GM23338 (cell line): ENCODE data around the gene DENND4C. TPM values are rescaled to one million over a fixed set of nuclear protein-coding genes. Genes with fewer than 3 reads are reported as not detected.

Source experiments
- ATAC-seq: fragments of 200-7000 bp; cut with Tn5 transposase; 3 replicates; pipeline ENCODE4 v1.9.1; 2020
- DNase-seq: peaks from one replicate; pipeline ENCODE4 v3.0.0-alpha.2; 2015; ENCODE audit warnings: low spot score
- H2AFZ ChIP-seq: fragments of 200-600 bp; sonication (generic); 2 replicates; pipeline ENCODE4 v1.8.0; 2016; ENCODE audit warnings: antibody characterized with exemption, mild to moderate bottlenecking, moderate library complexity
- H3F3A ChIP-seq: fragments of 200-600 bp; sonication (generic); replicated peaks from 2 replicates; pipeline ENCODE4 v1.8.0; 2017; ENCODE audit warnings: antibody characterized with exemption, mixed run types, low read depth
- H3K27ac ChIP-seq: fragments of 200-600 bp; sonication (generic); 2 replicates; pipeline ENCODE4 v1.6.1; 2016; ENCODE audit warnings: low read depth
- H3K27me3 ChIP-seq: fragments of 200-600 bp; sonication (generic); 2 replicates; pipeline ENCODE4 v1.8.0; 2016; ENCODE audit warnings: mild to moderate bottlenecking, mixed run types, moderate library complexity; ENCODE audit not compliant: insufficient read depth
- H3K36me3 ChIP-seq: fragments of 200-600 bp; sonication (generic); 2 replicates; pipeline ENCODE4 v1.8.0; 2016; ENCODE audit warnings: mild to moderate bottlenecking; ENCODE audit not compliant: insufficient read depth
- H3K4me1 ChIP-seq: fragments of 200-600 bp; sonication (generic); 2 replicates; pipeline ENCODE4 v1.8.0; 2016; ENCODE audit warnings: mild to moderate bottlenecking, moderate library complexity; ENCODE audit not compliant: insufficient read depth
- H3K4me2 ChIP-seq: fragments of 200-600 bp; sonication (generic); 2 replicates; pipeline ENCODE4 v1.7.1; 2017; ENCODE audit warnings: mixed run types
- H3K4me3 ChIP-seq: fragments of 200-600 bp; sonication (generic); 2 replicates; pipeline ENCODE4 v1.6.1; 2016; ENCODE audit warnings: mixed run types
- H3K79me2 ChIP-seq: fragments of 200-600 bp; sonication (generic); replicated peaks from 2 replicates; pipeline ENCODE4 v1.8.0; 2017; ENCODE audit warnings: mild to moderate bottlenecking; ENCODE audit not compliant: insufficient read depth
- H3K9me2 ChIP-seq: fragments of 200-600 bp; sonication (generic); 2 replicates; pipeline ENCODE4 v1.8.0; 2017; ENCODE audit not compliant: insufficient read depth
- H4K20me1 ChIP-seq: fragments of 200-600 bp; sonication (generic); replicated peaks from 2 replicates; pipeline ENCODE4 v1.8.0; 2017; ENCODE audit warnings: mild to moderate bottlenecking; ENCODE audit not compliant: insufficient read depth
- H3K27ac Mint-ChIP-seq: 2 replicates; pipeline ENCODE4 v1.8.0; 2020; ENCODE audit warnings: inconsistent platforms, mild to moderate bottlenecking, moderate library complexity, mixed read lengths
- H3K27me3 Mint-ChIP-seq: 3 replicates; pipeline ENCODE4 v1.8.0; 2022; ENCODE audit warnings: low read depth, mild to moderate bottlenecking, moderate library complexity, mixed read lengths, inconsistent platforms; ENCODE audit not compliant: insufficient read depth, poor library complexity
- H3K36me3 Mint-ChIP-seq: 3 replicates; pipeline ENCODE4 v1.8.0; 2021; ENCODE audit warnings: low read depth, mild to moderate bottlenecking, inconsistent platforms, moderate library complexity, mixed read lengths
- H3K4me1 Mint-ChIP-seq: 3 replicates; pipeline ENCODE4 v1.8.0; 2020; ENCODE audit warnings: mild to moderate bottlenecking, inconsistent platforms, mixed read lengths
- H3K4me3 Mint-ChIP-seq: 3 replicates; pipeline ENCODE4 v1.8.0; 2021; ENCODE audit warnings: moderate library complexity, mild to moderate bottlenecking, inconsistent platforms, mixed read lengths
- H3K9me3 Mint-ChIP-seq: 3 replicates; pipeline ENCODE4 v1.8.0; 2020; ENCODE audit warnings: moderate library complexity, mild to moderate bottlenecking, inconsistent platforms, mixed read lengths
- CREB1 ChIP-seq: fragments of 250-450 bp; sonication (Bioruptor Pico); IDR thresholded peaks from 2 replicates; pipeline ENCODE4 v1.5.0; 2020; ENCODE audit warnings: low read depth, mild to moderate bottlenecking, moderate library complexity
- EZH2 ChIP-seq: fragments of 200-600 bp; sonication (generic); IDR thresholded peaks from one replicate; pipeline ENCODE4 v1.8.0; 2017; ENCODE audit warnings: antibody characterized with exemption, mild to moderate bottlenecking, low read depth; ENCODE audit not compliant: unreplicated experiment
- JUNB ChIP-seq: IDR thresholded peaks from one replicate; pipeline ENCODE4 v1.6.1; 2016; ENCODE audit warnings: antibody characterized with exemption; ENCODE audit not compliant: unreplicated experiment
- ZNF114 ChIP-seq: fragments of 250-450 bp; sonication (Bioruptor Pico); IDR thresholded peaks from 2 replicates; pipeline ENCODE4 v1.5.0; 2020; ENCODE audit warnings: mild to moderate bottlenecking, moderate library complexity
- polyA plus RNA-seq: library from polyadenylated mRNA; unstranded; fragments of >200 nt; fragmentation: Nextera tagmentation; extraction: Ambion mirVana; gene quantifications from 2 replicates; pipeline ENCODE4 v1.2.1, GENCODE V29; 2016
- total RNA-seq: library from RNA; depleted of rRNA; stranded (reverse); fragments of >200 nt; shearing (Covaris generic); gene quantifications from 2 replicates; pipeline ENCODE4 v1.2.3, GENCODE V29; 2014
- TF ChIP-seq, protein P1 (sequence below): IDR thresholded peaks from one replicate; pipeline ENCODE4 v1.6.1; 2018; ENCODE audit warnings: antibody characterized with exemption; ENCODE audit not compliant: unreplicated experiment
- TF ChIP-seq, protein P2 (sequence below), 2 experiments: fragments of 200-600 bp in 1 of 2; sonication (generic) in 1 of 2; conservative IDR thresholded peaks; 2 replicates each; pipeline versions ENCODE4 v1.5.1 to v1.6.1; 2016 to 2017; ENCODE audit warnings: antibody characterized with exemption in 2 of 2, low read depth in 2 of 2, mild to moderate bottlenecking in 2 of 2, moderate library complexity in 1 of 2
- TF ChIP-seq, protein P3 (sequence below): fragments of 250-450 bp; sonication (Bioruptor Pico); IDR thresholded peaks from 2 replicates; pipeline ENCODE4 v1.5.0; 2020; ENCODE audit warnings: mild to moderate bottlenecking, moderate library complexity

Gene DENND4C
- total and polyA plus RNA-seq, 2 experiments from 2014 or later = 6.4 to 30.8 TPM

DNA sequence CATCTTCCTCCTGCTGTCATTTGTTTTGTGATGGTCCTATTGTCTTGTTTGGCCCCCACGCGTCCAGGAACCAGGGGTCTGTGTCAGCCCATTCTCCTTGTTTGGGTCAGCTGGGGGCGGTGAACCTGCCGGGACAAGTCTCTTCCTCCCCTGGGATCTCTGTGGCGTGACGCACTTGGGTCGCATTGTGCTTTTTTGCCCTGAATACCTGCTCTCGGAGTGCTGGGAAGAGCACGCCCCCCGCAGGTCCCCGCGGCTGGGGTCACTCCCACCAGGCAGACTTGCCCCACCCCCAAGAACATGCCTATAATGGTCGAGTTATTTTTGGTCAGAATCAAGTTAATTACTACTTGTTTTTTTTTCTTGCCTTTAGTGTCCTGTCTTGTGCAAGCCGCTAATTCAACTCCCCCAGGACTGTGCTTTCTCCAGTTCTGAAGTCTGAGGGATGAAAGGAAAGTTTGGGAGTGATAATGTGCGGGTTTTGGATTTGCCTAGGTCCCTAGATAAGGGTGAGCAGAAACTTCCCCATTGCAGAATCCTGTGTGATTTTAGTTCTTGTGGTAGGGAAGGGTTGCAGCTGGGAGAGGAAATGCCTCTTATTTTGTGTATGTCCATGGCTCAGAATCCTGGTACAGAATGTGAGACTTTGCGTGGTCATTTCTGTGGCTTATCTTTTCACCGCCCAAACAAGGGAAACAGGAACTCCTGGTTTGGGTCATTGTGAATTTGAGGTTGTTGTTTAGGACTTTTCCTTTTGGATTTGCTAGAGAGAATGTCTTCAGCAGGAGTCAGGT, 179.1 kb downstream of the DENND4C start:
- Histone ChIP-seq H3F3A (no peaks in the 10 kb centered on the region; the same call in 1 of the 2 replicates), H3K4me2 (peak overlapping the region; percentile 79), H2AFZ (peak overlapping the region; percentile 95), H4K20me1 (no peaks in the 10 kb centered on the region), H3K27ac (0 out of 2 replicates have a peak overlapping the region, but pooled peaks have one; percentile 92), H3K4me3 (peak overlapping the region; percentile 93), H3K27me3 (peaks cover 6% of the 10 kb centered on the region), H3K9me2 (no peaks in the 10 kb centered on the region), H3K36me3 (peaks cover 4% of the 10 kb centered on the region), H3K79me2 (peaks cover 43% of the 10 kb centered on the region), H3K4me1 (peaks cover 26% of the 10 kb centered on the region)
- H3K4me1 Mint-ChIP-seq = peaks cover 18% of the 10 kb centered on the region
- peak; percentile 74 for DNase-seq
- peak overlapping the region; percentile 94 for H3K4me3 Mint-ChIP-seq
- 0 out of 2 replicates have a peak, but pooled peaks have one; percentile 9 for TF ChIP-seq CREB1
- no peak for TF ChIP-seq ZNF114 (CRISPR knock-in tag)
- TF ChIP-seq, protein P1, sequence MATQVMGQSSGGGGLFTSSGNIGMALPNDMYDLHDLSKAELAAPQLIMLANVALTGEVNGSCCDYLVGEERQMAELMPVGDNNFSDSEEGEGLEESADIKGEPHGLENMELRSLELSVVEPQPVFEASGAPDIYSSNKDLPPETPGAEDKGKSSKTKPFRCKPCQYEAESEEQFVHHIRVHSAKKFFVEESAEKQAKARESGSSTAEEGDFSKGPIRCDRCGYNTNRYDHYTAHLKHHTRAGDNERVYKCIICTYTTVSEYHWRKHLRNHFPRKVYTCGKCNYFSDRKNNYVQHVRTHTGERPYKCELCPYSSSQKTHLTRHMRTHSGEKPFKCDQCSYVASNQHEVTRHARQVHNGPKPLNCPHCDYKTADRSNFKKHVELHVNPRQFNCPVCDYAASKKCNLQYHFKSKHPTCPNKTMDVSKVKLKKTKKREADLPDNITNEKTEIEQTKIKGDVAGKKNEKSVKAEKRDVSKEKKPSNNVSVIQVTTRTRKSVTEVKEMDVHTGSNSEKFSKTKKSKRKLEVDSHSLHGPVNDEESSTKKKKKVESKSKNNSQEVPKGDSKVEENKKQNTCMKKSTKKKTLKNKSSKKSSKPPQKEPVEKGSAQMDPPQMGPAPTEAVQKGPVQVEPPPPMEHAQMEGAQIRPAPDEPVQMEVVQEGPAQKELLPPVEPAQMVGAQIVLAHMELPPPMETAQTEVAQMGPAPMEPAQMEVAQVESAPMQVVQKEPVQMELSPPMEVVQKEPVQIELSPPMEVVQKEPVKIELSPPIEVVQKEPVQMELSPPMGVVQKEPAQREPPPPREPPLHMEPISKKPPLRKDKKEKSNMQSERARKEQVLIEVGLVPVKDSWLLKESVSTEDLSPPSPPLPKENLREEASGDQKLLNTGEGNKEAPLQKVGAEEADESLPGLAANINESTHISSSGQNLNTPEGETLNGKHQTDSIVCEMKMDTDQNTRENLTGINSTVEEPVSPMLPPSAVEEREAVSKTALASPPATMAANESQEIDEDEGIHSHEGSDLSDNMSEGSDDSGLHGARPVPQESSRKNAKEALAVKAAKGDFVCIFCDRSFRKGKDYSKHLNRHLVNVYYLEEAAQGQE = no peak
- TF ChIP-seq, protein P2, sequence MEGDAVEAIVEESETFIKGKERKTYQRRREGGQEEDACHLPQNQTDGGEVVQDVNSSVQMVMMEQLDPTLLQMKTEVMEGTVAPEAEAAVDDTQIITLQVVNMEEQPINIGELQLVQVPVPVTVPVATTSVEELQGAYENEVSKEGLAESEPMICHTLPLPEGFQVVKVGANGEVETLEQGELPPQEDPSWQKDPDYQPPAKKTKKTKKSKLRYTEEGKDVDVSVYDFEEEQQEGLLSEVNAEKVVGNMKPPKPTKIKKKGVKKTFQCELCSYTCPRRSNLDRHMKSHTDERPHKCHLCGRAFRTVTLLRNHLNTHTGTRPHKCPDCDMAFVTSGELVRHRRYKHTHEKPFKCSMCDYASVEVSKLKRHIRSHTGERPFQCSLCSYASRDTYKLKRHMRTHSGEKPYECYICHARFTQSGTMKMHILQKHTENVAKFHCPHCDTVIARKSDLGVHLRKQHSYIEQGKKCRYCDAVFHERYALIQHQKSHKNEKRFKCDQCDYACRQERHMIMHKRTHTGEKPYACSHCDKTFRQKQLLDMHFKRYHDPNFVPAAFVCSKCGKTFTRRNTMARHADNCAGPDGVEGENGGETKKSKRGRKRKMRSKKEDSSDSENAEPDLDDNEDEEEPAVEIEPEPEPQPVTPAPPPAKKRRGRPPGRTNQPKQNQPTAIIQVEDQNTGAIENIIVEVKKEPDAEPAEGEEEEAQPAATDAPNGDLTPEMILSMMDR (conservative IDR thresholded peaks at IDR 0.05; ENCODE audit: low read depth in 2 of 2) = peak in 1 of 2 experiments; percentile 24; a peak in 1 of 4 replicates
- H3K27ac Mint-ChIP-seq = peak overlapping the region; percentile 92
- H3K27me3 Mint-ChIP-seq = peaks cover 18% of the 10 kb centered on the region
- peak; percentile 64 for ATAC-seq
- peaks cover 3% of the 10 kb centered on the region; the same call in 1 of the 3 replicates for H3K36me3 Mint-ChIP-seq
- no peaks in the 10 kb centered on the region for H3K9me3 Mint-ChIP-seq

DNA sequence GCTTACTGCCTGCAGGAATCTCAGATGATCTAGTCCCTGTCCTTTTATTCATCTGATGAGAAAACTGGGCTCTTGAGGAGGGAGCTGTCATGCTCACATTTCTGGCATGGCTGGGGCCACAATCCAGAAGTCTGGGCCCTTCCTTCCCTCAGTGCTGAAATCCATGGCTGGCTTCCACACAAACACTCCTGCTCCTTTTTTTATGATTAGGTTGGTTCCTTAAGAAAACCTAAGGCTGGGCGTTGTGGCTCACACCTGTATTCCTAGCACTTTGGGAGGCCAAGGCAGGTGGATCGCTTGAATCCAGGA, 179.7 kb downstream of the DENND4C start:
- Histone ChIP-seq H3K4me2 (peak overlapping the region; percentile 79), H3K9me2 (no peaks in the 10 kb centered on the region), H4K20me1 (no peaks in the 10 kb centered on the region), H3K4me1 (peaks cover 26% of the 10 kb centered on the region), H3K4me3 (peak overlapping the region; percentile 93; the same call in 1 of the 2 replicates), H3K27ac (no peak overlapping the region), H3K79me2 (peaks cover 46% of the 10 kb centered on the region), H3F3A (no peaks in the 10 kb centered on the region; the same call in 1 of the 2 replicates), H3K27me3 (peaks cover 6% of the 10 kb centered on the region), H2AFZ (no peak overlapping the region), H3K36me3 (peaks cover 4% of the 10 kb centered on the region)
- Mint-ChIP-seq H3K27ac (no peak overlapping the region), H3K9me3 (no peaks in the 10 kb centered on the region; the same call in 2 of the 3 replicates), H3K27me3 (peaks cover 18% of the 10 kb centered on the region), H3K36me3 (peaks cover 3% of the 10 kb centered on the region; the same call in 1 of the 3 replicates), H3K4me1 (peaks cover 18% of the 10 kb centered on the region), H3K4me3 (peak overlapping the region; percentile 94)
- no peak for DNase-seq
- ATAC-seq = no peak
- TF ChIP-seq, protein P3, sequence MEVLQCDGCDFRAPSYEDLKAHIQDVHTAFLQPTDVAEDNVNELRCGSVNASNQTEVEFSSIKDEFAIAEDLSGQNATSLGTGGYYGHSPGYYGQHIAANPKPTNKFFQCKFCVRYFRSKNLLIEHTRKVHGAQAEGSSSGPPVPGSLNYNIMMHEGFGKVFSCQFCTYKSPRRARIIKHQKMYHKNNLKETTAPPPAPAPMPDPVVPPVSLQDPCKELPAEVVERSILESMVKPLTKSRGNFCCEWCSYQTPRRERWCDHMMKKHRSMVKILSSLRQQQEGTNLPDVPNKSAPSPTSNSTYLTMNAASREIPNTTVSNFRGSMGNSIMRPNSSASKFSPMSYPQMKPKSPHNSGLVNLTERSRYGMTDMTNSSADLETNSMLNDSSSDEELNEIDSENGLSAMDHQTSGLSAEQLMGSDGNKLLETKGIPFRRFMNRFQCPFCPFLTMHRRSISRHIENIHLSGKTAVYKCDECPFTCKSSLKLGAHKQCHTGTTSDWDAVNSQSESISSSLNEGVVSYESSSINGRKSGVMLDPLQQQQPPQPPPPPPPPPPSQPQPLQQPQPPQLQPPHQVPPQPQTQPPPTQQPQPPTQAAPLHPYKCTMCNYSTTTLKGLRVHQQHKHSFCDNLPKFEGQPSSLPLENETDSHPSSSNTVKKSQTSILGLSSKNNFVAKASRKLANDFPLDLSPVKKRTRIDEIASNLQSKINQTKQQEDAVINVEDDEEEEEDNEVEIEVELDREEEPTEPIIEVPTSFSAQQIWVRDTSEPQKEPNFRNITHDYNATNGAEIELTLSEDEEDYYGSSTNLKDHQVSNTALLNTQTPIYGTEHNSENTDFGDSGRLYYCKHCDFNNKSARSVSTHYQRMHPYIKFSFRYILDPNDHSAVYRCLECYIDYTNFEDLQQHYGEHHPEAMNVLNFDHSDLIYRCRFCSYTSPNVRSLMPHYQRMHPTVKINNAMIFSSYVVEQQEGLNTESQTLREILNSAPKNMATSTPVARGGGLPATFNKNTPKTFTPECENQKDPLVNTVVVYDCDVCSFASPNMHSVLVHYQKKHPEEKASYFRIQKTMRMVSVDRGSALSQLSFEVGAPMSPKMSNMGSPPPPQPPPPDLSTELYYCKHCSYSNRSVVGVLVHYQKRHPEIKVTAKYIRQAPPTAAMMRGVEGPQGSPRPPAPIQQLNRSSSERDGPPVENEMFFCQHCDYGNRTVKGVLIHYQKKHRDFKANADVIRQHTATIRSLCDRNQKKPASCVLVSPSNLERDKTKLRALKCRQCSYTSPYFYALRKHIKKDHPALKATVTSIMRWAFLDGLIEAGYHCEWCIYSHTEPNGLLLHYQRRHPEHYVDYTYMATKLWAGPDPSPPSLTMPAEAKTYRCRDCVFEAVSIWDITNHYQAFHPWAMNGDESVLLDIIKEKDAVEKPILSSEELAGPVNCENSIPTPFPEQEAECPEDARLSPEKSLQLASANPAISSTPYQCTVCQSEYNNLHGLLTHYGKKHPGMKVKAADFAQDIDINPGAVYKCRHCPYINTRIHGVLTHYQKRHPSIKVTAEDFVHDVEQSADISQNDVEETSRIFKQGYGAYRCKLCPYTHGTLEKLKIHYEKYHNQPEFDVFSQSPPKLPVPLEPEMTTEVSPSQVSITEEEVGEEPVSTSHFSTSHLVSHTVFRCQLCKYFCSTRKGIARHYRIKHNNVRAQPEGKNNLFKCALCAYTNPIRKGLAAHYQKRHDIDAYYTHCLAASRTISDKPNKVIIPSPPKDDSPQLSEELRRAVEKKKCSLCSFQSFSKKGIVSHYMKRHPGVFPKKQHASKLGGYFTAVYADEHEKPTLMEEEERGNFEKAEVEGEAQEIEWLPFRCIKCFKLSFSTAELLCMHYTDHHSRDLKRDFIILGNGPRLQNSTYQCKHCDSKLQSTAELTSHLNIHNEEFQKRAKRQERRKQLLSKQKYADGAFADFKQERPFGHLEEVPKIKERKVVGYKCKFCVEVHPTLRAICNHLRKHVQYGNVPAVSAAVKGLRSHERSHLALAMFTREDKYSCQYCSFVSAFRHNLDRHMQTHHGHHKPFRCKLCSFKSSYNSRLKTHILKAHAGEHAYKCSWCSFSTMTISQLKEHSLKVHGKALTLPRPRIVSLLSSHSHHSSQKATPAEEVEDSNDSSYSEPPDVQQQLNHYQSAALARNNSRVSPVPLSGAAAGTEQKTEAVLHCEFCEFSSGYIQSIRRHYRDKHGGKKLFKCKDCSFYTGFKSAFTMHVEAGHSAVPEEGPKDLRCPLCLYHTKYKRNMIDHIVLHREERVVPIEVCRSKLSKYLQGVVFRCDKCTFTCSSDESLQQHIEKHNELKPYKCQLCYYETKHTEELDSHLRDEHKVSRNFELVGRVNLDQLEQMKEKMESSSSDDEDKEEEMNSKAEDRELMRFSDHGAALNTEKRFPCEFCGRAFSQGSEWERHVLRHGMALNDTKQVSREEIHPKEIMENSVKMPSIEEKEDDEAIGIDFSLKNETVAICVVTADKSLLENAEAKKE (CRISPR knock-in tag) = no peak
- no peak for TF ChIP-seq EZH2
- TF ChIP-seq JUNB = no peak
